Measurements from ENCODE around the gene KCNMA1.

DNA sequence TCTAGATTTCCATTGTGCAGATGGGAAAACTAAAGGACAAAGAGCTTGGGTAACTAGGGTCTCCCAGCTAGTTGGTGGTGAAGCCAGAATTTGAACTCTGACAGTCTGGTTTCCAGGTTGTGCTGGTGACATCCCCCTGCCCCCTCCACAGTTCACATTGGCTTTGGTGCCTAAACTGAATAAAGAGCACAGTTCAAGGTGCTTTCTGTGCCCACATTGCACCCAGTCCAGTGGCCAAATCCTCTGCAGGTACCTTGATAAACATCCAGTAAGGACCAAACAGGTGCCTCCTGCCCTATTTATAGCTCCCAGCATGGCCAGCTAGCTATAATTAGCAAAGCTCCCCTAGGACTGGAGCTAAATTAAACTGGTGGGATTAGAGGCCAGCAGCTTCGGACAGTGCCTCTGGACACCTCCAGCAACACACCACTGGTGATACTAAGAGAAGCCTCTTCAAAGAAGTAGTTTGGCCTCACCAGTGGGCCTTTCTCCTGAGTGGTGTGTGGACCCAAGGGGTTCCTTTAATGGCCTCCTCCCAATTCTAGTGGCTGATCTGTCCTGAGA lies 59.9 kb downstream of the KCNMA1 start:
- TF ChIP-seq, protein P1, sequence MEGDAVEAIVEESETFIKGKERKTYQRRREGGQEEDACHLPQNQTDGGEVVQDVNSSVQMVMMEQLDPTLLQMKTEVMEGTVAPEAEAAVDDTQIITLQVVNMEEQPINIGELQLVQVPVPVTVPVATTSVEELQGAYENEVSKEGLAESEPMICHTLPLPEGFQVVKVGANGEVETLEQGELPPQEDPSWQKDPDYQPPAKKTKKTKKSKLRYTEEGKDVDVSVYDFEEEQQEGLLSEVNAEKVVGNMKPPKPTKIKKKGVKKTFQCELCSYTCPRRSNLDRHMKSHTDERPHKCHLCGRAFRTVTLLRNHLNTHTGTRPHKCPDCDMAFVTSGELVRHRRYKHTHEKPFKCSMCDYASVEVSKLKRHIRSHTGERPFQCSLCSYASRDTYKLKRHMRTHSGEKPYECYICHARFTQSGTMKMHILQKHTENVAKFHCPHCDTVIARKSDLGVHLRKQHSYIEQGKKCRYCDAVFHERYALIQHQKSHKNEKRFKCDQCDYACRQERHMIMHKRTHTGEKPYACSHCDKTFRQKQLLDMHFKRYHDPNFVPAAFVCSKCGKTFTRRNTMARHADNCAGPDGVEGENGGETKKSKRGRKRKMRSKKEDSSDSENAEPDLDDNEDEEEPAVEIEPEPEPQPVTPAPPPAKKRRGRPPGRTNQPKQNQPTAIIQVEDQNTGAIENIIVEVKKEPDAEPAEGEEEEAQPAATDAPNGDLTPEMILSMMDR (IDR thresholded peaks at IDR 0.05 in 2 of 3, conservative IDR thresholded peaks at IDR 0.05 in 1 of 3; ENCODE audit: borderline replicate concordance in 1 of 3, insufficient read depth in 1 of 3, low read depth in 2 of 3, low read length in 2 of 3), result no peak
- TF ChIP-seq JUND (IDR thresholded peaks at IDR 0.05) (no peak), SP1 (IDR thresholded peaks at IDR 0.05; ENCODE audit: low read depth) (no peak), SIN3A (IDR thresholded peaks at IDR 0.05; ENCODE audit: low read depth) (no peak), POLR2AphosphoS5 (IDR thresholded peaks at IDR 0.05; ENCODE audit: low read depth, low read length) (no peak), EZH2phosphoT487 (IDR thresholded peaks at IDR 0.05; ENCODE audit: borderline replicate concordance) (no peak), EZH2 (IDR thresholded peaks at IDR 0.05) (no peak)
- TF ChIP-seq, protein P2, sequence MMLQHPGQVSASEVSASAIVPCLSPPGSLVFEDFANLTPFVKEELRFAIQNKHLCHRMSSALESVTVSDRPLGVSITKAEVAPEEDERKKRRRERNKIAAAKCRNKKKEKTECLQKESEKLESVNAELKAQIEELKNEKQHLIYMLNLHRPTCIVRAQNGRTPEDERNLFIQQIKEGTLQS (IDR thresholded peaks at IDR 0.05), result no peak

All from HCT116 (cell line).